Right lobe of liver (tissue), 4 donors: ENCODE data around the gene VASN.

Experiments used
- CTCF ChIP-seq, 4 donors: fragments of 200-600 bp in 3 of 4; fragments of 450-650 bp in 1 of 4; IDR thresholded peaks; one replicate each; pipeline versions ENCODE4 v1.5.1 to v1.8.0; 2016 to 2022; ENCODE audit warnings: antibody characterized with exemption in 4 of 4, mild to moderate bottlenecking in 2 of 4
- POLR2A ChIP-seq: fragments of 450-650 bp; IDR thresholded peaks from one replicate; pipeline ENCODE4 v1.6.1; 2017; ENCODE audit warnings: antibody characterized with exemption, mild to moderate bottlenecking
- donor health status: DM: no; HTN: no; CAD: no.
- donor health status: DM: no; HTN: no; CAD: no.
- donor health status: DM: no; HTN: yes; CAD: no.

GRCh38 chr16:4399001-4399730 lies 27.5 kb downstream of the VASN start:
- TF ChIP-seq POLR2A (no peak), CTCF (IDR thresholded peaks at IDR 0.05) (no peak)
